AG09319 (cell line): Measurements from ENCODE around the gene UNC5C.

Source experiments
- DNase-seq: peaks from one replicate; pipeline ENCODE4 v3.0.0-alpha.2; 2010; ENCODE audit warnings: low read depth; ENCODE audit errors: extremely low read depth
- TF ChIP-seq, protein P1 (sequence below): IDR thresholded peaks from 2 replicates; pipeline ENCODE4 v1.5.1; 2011; ENCODE audit warnings: low read depth, mild to moderate bottlenecking, inconsistent platforms, low read length, moderate library complexity

Gene UNC5C

DNA sequence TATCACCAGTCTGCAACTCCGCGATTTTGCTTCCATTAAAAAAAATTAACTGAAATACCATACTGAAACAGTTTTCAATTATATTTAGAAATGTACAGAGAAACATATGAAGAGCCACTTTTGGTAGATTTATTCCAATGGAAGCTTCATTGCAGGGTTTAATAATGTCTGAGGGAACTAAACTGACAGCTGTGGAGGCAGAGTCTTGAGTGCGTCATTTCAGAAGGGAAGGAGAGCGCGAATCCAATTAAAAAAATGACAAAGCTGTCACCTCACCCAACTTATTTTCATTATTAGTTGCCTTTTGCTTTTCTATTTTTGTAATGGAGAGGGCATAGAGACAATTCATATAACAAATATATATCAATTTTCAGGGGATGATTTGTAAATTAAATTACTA lies 104.0 kb downstream of the UNC5C start:
- TF ChIP-seq, protein P1, sequence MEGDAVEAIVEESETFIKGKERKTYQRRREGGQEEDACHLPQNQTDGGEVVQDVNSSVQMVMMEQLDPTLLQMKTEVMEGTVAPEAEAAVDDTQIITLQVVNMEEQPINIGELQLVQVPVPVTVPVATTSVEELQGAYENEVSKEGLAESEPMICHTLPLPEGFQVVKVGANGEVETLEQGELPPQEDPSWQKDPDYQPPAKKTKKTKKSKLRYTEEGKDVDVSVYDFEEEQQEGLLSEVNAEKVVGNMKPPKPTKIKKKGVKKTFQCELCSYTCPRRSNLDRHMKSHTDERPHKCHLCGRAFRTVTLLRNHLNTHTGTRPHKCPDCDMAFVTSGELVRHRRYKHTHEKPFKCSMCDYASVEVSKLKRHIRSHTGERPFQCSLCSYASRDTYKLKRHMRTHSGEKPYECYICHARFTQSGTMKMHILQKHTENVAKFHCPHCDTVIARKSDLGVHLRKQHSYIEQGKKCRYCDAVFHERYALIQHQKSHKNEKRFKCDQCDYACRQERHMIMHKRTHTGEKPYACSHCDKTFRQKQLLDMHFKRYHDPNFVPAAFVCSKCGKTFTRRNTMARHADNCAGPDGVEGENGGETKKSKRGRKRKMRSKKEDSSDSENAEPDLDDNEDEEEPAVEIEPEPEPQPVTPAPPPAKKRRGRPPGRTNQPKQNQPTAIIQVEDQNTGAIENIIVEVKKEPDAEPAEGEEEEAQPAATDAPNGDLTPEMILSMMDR: no peak
- DNase-seq: no peak

GRCh38 chr4:95439896-95440295 lies 108.9 kb downstream of the UNC5C start:
- DNase-seq: no peak
- TF ChIP-seq, protein P1: no peak

GRCh38 chr4:95439071-95439470 lies 109.7 kb downstream of the UNC5C start:
- DNase-seq: no peak
- TF ChIP-seq, protein P1: no peak

GRCh38 chr4:95432466-95432865 lies 116.3 kb downstream of the UNC5C start:
- TF ChIP-seq, protein P1: no peak
- no peak for DNase-seq

- TF ChIP-seq, protein P1: no peak
- DNase-seq: no peak
Measured at GRCh38 chr4:95431678-95432077, 117.1 kb downstream of the UNC5C start.

DNA sequence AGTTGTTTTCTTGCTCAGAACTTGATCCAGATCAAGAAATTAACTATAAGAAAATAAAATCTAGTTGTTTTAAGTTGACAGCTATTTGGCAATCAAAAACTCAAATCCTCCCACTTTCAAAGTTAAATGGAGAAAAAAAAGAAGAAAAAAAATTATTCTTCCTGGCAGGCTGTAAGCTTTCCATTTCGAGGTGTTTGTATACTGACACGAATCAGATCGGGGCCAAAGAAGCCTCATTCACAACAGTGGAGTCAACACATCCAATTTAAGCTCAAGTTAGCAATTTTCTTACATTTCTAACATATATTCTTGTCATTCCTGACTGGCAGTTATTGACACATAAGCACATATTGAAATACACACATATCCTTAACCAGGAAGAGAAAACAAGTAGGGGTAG lies 119.4 kb downstream of the UNC5C start:
- no peak for DNase-seq
- TF ChIP-seq, protein P1: no peak

- no peak for DNase-seq
- TF ChIP-seq, protein P1: no peak
Measured at GRCh38 chr4:95428291-95429070, 120.3 kb downstream of the UNC5C start.
